D721Med (cell line): ENCODE results near the gene ADGRE1.
A peak's percentile ranks its signal among the peaks of the same experiment; 100 is the strongest.

ENCODE experiments used
- DNase-seq: peaks from one replicate; pipeline ENCODE4 v3.0.0; 2011; ENCODE audit warnings: low spot score; ENCODE audit not compliant: insufficient read length
- FAIRE-seq: peaks from 2 replicates; lab custom pipeline; 2011; peaks lifted over from hg19 to GRCh38; lab: Jason Lieb, UNC
- TF ChIP-seq, protein P1 (sequence below): IDR thresholded peaks from 2 replicates; pipeline ENCODE4 v1.5.1; 2012; ENCODE audit warnings: mild to moderate bottlenecking, control low read depth; ENCODE audit not compliant: insufficient read depth; ENCODE audit errors: missing control alignments

The ADGRE1 gene

GRCh38 chr19:6948884-6949283, 61.5 kb downstream of the ADGRE1 start:
- no peak for FAIRE-seq

GRCh38 chr19:6952956-6953355, 65.6 kb downstream of the ADGRE1 start:
- FAIRE-seq (no peak), DNase-seq (no peak)
- TF ChIP-seq, protein P1, sequence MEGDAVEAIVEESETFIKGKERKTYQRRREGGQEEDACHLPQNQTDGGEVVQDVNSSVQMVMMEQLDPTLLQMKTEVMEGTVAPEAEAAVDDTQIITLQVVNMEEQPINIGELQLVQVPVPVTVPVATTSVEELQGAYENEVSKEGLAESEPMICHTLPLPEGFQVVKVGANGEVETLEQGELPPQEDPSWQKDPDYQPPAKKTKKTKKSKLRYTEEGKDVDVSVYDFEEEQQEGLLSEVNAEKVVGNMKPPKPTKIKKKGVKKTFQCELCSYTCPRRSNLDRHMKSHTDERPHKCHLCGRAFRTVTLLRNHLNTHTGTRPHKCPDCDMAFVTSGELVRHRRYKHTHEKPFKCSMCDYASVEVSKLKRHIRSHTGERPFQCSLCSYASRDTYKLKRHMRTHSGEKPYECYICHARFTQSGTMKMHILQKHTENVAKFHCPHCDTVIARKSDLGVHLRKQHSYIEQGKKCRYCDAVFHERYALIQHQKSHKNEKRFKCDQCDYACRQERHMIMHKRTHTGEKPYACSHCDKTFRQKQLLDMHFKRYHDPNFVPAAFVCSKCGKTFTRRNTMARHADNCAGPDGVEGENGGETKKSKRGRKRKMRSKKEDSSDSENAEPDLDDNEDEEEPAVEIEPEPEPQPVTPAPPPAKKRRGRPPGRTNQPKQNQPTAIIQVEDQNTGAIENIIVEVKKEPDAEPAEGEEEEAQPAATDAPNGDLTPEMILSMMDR, result no peak

More at GRCh38 chr19:6948884-6949283, 61.5 kb downstream of the ADGRE1 start:
- TF ChIP-seq, protein P1, result no peak
- DNase-seq, result no peak

- TF ChIP-seq, protein P1, result no peak
- no peak for DNase-seq
- no peak for FAIRE-seq
Observed at GRCh38 chr19:6955082-6955481, 67.7 kb downstream of the ADGRE1 start.

DNA sequence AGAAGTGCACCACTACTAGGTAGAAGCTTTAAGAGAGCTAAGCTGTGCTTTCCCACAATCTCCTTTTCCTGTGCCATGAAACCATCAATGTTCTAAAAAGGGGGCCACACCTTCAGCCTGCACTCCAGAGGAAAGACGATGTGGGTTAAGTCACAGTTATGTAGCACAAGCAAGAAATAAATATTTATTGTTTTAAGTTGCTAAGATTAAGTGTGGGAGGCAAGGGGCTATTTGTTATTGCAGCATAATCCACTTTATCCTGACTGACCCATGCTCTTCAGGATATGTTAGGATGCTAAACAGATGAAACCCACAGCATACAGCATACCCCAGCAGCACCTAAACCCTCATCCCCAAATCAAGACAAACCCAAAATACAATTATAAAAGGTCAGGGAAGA, 69.2 kb downstream of the ADGRE1 start:
- TF ChIP-seq, protein P1, result no peak

GRCh38 chr19:6958791-6959190, 71.4 kb downstream of the ADGRE1 start:
- DNase-seq (no peak), FAIRE-seq (no peak)
- TF ChIP-seq, protein P1, result no peak

More for the DNA sequence above, 69.2 kb downstream of the ADGRE1 start:
- FAIRE-seq (no peak), DNase-seq (no peak)

- no peak for FAIRE-seq
- TF ChIP-seq, protein P1, result no peak
- DNase-seq, result no peak
Observed at GRCh38 chr19:6963244-6963852, 76.0 kb downstream of the ADGRE1 start.

DNA sequence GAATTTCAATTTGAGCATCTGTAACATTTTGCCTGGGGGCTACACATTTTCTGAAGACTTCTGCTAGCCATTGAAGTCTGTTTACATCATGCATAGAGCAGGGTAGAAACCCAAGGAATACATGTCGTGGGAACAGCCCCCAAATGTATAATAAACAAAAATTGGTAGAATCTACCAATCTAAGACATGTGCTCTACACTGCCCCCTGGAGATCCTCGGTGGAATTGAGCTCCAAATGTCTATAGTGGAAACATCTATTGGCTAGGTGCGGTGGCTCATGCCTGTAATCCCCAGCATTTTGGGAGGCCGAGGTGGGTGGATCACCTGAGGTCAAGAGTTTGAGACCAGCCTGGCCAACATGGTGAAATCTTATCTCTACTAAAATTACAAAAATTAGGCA, 76.6 kb downstream of the ADGRE1 start:
- no peak for DNase-seq
- TF ChIP-seq, protein P1, result peak; percentile 29
- no peak for FAIRE-seq
